Glutamatergic neuron (in vitro differentiated cells): ENCODE measurements around the gene EXOC6B. TPM values are rescaled to one million over a fixed set of nuclear protein-coding genes. Genes with fewer than 3 reads are reported as not detected.
"Not testable (repeated sequence)": the region's sequence is repeated elsewhere in the genome, so short reads cannot be mapped to it uniquely, and the experiment has no call there.

Experiments used
- DNase-seq: peaks from one replicate; pipeline ENCODE4 v3.0.0; 2022
- H3K27ac Mint-ChIP-seq: one replicate; pipeline ENCODE4 v1.8.0; 2020; ENCODE audit warnings: mild to moderate bottlenecking, mixed read lengths, inconsistent platforms; ENCODE audit not compliant: unreplicated experiment
- H3K27me3 Mint-ChIP-seq: one replicate; pipeline ENCODE4 v1.8.0; 2020; ENCODE audit warnings: mild to moderate bottlenecking, moderate library complexity, mixed read lengths, inconsistent platforms; ENCODE audit not compliant: unreplicated experiment
- H3K36me3 Mint-ChIP-seq: one replicate; pipeline ENCODE4 v1.8.0; 2020; ENCODE audit warnings: mild to moderate bottlenecking, mixed read lengths, inconsistent platforms; ENCODE audit not compliant: unreplicated experiment
- H3K4me1 Mint-ChIP-seq: one replicate; pipeline ENCODE4 v1.8.0; 2020; ENCODE audit warnings: mild to moderate bottlenecking, low read depth, mixed read lengths, inconsistent platforms; ENCODE audit not compliant: unreplicated experiment
- H3K4me3 Mint-ChIP-seq: one replicate; pipeline ENCODE4 v1.8.0; 2020; ENCODE audit warnings: mild to moderate bottlenecking, mixed read lengths, inconsistent platforms; ENCODE audit not compliant: unreplicated experiment
- H3K9me3 Mint-ChIP-seq: one replicate; pipeline ENCODE4 v1.8.0; 2020; ENCODE audit warnings: mild to moderate bottlenecking, moderate library complexity, mixed read lengths, inconsistent platforms; ENCODE audit not compliant: unreplicated experiment
- total RNA-seq: library from RNA; stranded (reverse); fragmentation: NEBNext Ultra II Directional; extraction: Animal tissue kit (Norgen Biotek cat#: 25700); gene quantifications from one replicate; pipeline ENCODE4 v1.2.1, GENCODE V29; 2021; ENCODE audit not compliant: unreplicated experiment
- TF ChIP-seq, protein P1 (sequence below): fragments of 200-600 bp; sonication (generic); IDR thresholded peaks from one replicate; pipeline ENCODE4 v1.5.0; 2021; ENCODE audit not compliant: partially characterized antibody, unreplicated experiment

Gene EXOC6B
- total RNA-seq, 1 donor from 2014 or later: 34.5 TPM

DNA sequence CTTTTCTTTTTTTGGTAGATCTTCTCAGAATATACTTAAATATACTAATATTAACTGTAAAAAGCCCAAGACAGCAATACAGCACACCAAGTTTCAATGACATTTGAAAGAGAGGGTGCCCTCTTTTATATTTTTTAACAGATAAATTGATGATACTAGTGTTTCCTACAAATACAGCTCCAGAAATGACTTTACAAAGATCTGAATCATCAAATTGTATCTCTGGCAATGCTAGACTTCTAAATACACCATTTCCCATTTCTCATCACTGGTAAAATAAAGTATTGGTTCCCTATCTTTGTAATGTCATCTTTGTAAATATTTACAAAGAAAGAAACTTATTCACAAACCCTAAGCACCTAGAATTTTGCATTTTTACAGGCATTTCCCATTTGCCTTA is 281.3 kb downstream of the EXOC6B start:
- Mint-ChIP-seq H3K4me3 (no peak overlapping the region), H3K36me3 (no peaks in the 10 kb centered on the region)
- TF ChIP-seq, protein P1, sequence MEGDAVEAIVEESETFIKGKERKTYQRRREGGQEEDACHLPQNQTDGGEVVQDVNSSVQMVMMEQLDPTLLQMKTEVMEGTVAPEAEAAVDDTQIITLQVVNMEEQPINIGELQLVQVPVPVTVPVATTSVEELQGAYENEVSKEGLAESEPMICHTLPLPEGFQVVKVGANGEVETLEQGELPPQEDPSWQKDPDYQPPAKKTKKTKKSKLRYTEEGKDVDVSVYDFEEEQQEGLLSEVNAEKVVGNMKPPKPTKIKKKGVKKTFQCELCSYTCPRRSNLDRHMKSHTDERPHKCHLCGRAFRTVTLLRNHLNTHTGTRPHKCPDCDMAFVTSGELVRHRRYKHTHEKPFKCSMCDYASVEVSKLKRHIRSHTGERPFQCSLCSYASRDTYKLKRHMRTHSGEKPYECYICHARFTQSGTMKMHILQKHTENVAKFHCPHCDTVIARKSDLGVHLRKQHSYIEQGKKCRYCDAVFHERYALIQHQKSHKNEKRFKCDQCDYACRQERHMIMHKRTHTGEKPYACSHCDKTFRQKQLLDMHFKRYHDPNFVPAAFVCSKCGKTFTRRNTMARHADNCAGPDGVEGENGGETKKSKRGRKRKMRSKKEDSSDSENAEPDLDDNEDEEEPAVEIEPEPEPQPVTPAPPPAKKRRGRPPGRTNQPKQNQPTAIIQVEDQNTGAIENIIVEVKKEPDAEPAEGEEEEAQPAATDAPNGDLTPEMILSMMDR: no peak

DNA sequence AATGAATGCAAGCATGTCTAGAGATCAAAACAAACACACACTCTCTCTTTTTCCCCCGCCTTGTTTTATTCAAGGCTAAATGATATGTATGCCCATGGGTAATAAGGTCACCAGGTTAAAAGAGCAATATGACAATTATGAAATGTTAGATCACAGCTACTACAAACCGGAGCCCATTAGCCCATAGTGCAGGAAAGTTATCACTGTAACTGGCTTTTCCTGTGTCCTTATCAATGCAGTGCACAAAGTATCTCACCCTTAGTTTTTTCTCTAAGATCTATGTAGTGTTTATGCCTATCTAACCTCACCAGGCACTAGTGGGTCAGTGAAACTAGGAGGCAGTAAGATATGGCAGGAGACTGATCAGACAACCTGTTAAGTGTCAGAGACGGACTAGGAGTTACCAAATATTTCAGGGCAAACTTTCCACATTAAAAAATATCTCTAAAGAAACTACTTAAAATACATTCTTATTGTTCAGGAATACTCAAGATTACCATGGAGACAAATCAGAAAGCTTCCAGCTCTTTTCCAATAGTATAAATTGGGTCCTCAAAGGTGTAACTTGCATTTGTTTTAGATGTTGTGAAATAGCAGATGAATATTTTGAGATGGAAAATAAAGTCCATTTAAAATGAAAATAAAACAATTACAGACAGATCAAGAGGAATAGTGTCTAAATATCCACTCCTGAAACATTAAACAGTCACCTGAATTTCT is 282.2 kb downstream of the EXOC6B start:
- TF ChIP-seq, protein P1: no peak
- H3K9me3 Mint-ChIP-seq: no peaks in the 10 kb centered on the region
- no peaks in the 10 kb centered on the region for H3K4me1 Mint-ChIP-seq
- DNase-seq: no peak
- no peak overlapping the region for H3K4me3 Mint-ChIP-seq
- H3K27me3 Mint-ChIP-seq: no peaks in the 10 kb centered on the region
- no peaks in the 10 kb centered on the region for H3K36me3 Mint-ChIP-seq
- H3K27ac Mint-ChIP-seq: no peak overlapping the region

More for the DNA sequence above, 281.3 kb downstream of the EXOC6B start:
- Mint-ChIP-seq H3K27me3 (no peaks in the 10 kb centered on the region), H3K9me3 (no peaks in the 10 kb centered on the region), H3K27ac (no peak overlapping the region), H3K4me1 (no peaks in the 10 kb centered on the region)
- no peak for DNase-seq

DNA sequence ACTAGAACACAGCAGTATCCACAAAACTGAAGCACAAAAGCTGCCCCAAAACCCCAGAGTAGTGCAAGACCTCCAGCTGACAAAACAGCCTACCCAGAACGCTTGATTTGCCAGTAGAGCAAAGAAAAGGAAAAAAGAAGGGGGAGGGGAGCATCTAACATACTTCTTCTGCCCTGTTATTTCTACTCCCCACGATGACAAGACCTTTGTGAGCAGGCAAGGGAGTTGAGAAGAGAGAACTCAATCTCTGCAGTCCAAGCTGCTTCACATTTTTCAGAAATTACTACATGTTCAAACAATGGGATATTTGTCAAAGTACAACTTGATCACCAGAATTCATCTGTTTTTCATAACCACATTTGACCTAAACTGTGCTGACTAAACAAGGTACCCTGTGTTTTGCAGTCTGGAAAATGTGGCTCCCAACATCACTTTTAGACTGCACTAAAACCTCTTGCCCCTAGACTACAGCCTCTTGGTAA is 286.7 kb downstream of the EXOC6B start:
- H3K4me3 Mint-ChIP-seq: no peak overlapping the region
- no peak overlapping the region for H3K27ac Mint-ChIP-seq
- DNase-seq: no peak
- H3K4me1 Mint-ChIP-seq: no peaks in the 10 kb centered on the region
- H3K9me3 Mint-ChIP-seq: no peaks in the 10 kb centered on the region
- TF ChIP-seq, protein P1: no peak
- no peaks in the 10 kb centered on the region for H3K36me3 Mint-ChIP-seq
- no peaks in the 10 kb centered on the region for H3K27me3 Mint-ChIP-seq

DNA sequence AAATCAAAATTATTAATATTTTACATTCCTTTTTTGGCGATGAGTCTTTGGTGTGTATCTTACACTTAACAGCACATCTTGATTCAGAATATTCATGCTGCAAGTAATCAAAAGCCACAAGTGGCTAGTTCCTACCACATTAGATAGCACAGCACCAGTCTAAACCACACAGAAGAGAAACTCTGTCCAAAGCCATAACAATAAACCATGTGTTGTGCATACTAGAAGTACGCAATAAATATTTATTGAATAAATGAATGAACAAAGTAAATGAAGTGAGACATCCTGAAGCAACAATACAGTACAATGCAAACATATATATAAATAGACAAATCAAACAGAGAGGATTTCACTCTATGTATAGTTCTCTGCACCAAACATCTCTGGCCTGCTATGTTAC is 287.3 kb downstream of the EXOC6B start:
- TF ChIP-seq, protein P1: no peak
- Mint-ChIP-seq H3K27me3 (no peaks in the 10 kb centered on the region), H3K27ac (no peak overlapping the region), H3K4me3 (no peak overlapping the region), H3K36me3 (no peaks in the 10 kb centered on the region), H3K9me3 (no peaks in the 10 kb centered on the region), H3K4me1 (no peaks in the 10 kb centered on the region)
- no peak for DNase-seq

DNA sequence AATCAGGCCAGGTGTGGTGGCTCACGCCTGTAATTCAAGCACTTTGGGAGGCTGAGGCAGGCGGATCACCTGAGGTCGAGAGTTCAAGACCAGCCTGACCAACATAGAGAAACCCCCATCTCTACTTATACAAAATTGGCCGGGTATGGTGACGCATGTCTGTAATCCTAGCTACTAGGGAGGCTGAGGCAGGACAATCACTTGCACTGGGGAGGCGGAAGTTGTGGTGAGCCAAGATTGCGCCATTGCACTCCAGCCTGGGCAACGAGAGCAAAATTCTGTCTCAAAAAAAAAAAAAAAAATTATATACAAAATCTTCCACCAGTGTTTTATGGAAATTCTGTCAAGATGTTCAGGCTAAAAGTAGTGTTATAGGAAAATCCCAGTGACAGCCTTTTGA is 290.2 kb downstream of the EXOC6B start:
- not testable (repeated sequence) for H3K27ac Mint-ChIP-seq

More for the DNA sequence above, 290.2 kb downstream of the EXOC6B start:
- H3K4me3 Mint-ChIP-seq, H3K9me3 Mint-ChIP-seq, H3K27me3 Mint-ChIP-seq, H3K4me1 Mint-ChIP-seq, H3K36me3 Mint-ChIP-seq, DNase-seq: not testable (repeated sequence)
